Right ventricle myocardium inferior (tissue), 1 donor: Measurements from ENCODE around the gene IMMP2L. TPM values are rescaled to one million over a fixed set of nuclear protein-coding genes. Genes with fewer than 3 reads are reported as not detected.
"Not testable (repeated sequence)": the region's sequence is repeated elsewhere in the genome, so short reads cannot be mapped to it uniquely, and the experiment has no call there.

Source experiments
- ATAC-seq: fragments of 200-7000 bp; cut with Tn5 transposase; one replicate; pipeline ENCODE4 v1.9.1; 2020; ENCODE audit warnings: mild to moderate bottlenecking, moderate library complexity
- DNase-seq: peaks from one replicate; pipeline ENCODE4 v3.0.0; 2021; ENCODE audit errors: missing footprints
- intact Hi-C: fragments of 100-400 bp; cut with DNase I; formaldehyde crosslinking; loops from one replicate; pipeline ENCODE4 v1.11.0; 2022
- total RNA-seq: library from RNA; stranded (reverse); fragmentation: NEBNext Ultra II Directional; extraction: Animal tissue kit (Norgen Biotek cat#: 25700); gene quantifications from one replicate; pipeline ENCODE4 v1.2.1, GENCODE V29; 2021
- donor health status: DM: no; HTN: yes; CAD: no; lungs with severe emphysema.

IMMP2L gene
- total RNA-seq, 1 donor from 2014 or later: 14.3 TPM

DNA sequence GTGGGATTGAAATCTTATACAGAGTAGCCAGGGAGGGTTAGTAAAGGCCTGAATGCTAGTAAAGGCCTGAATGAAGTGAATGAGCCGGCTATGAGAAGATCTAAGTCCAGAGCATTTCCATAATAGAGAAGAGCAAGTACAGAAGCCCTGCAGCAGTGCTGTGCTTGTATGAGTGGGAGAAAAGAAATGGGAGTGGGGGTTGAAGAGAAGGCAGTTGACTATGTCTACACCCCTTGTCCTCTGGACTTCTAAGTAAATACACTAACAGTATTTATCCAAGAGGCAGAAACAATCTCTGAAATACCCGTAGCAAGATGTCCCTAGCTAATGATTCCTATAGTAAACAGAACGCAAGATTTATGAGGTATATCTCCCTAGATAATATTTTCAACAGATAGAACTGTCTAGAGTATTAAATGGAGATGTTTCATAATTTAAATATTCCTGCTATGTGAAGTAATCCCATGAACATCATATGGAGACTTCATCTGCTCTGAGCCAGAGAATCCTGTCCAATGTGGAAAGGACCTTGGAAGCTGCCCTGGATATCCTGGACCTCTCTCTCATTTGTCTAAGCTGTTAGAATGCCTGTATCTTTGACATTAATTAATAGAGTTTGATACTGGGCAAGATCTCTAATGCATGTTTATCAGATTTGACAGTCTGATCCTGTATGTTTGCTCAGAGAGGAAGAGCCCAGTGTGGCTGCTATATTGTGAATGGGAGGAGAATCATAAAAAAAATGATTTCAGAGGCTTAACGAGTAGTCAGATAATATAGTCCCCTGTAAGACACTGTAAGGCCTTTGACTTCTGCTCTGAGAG lies 299.8 kb downstream of the IMMP2L start:
- intact Hi-C loops: no loop called here
- ATAC-seq (no peak), DNase-seq (no peak)

DNA sequence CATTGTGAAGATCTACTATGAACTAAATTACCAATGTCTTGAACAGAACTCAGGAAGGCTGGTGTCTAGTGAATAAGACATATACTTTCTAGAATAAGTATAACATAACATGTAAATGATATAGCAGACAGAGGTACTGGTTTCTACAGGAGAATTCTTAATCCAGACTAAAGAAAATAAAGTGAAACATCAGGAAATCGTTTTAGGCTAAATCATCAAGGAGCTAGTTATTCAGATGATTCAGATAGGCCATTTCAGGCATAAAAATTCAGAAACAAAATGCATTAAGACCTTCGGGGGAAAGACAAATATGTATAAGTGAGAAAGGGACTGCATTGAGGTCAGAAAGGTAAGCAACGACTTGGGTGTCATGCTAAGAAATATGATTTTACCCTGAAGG lies 300.8 kb downstream of the IMMP2L start:
- DNase-seq: no peak
- ATAC-seq: no peak

DNA sequence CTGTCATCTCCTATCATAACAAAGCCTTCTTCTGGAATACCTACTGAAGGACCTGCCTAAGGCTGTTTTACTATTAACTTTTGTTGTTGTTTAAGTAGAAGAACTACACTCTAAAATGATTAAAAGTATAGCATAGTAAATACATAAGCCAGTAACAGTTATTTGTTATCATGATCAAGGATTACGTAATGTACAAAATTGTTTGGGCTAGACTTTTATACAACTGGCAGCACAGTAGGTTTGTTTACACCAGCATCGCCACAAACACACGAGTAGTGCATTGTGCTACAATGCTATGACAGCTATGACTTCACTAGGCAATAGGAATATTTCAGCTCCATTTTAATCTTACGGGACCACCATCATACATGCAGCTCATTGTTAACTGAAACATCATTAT lies 302.3 kb downstream of the IMMP2L start:
- no peak for ATAC-seq
- no peak for DNase-seq
- intact Hi-C loops: no loop called here

More for the DNA sequence above, 300.8 kb downstream of the IMMP2L start:
- intact Hi-C loops: no loop called here

DNA sequence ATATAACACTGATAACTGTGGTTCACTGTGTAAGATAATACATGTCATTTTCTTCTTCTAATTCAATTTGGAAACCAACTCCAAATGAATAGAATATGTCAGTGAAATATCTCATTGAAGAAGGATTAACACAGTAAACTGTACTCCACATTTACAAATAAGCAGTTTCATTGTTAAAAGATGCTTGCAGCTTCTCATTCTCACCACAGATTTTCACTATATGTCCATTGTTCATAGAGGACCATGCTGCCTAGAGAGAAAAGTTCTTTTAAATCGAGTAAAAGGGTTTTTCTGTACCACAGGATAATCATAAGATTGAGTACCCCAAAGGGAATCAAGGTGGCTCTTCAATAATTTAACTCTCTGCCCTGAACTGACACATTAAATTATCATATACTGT lies 305.9 kb downstream of the IMMP2L start:
- intact Hi-C loops: no loop called here
- no peak for ATAC-seq
- no peak for DNase-seq

DNA sequence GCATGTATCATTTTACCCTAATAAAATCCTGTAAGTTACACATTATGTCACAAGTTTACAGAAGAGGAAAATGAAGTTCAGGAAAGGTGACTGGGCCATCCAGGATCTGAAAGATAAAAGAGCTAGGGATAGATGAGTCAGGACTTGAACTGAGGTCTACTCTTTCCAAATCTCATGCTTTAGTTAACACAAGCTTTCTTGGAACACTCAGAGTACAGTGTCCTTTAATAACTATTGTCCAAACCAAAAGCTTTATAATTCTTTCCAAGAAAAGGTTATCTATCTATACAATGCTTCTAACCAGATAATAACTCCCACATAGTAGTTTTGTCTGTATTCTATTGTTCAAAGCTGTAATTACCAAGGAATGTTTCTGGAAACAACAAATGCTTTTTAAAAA lies 306.7 kb downstream of the IMMP2L start:
- intact Hi-C loops: no loop called here
- DNase-seq (no peak), ATAC-seq (no peak)

DNA sequence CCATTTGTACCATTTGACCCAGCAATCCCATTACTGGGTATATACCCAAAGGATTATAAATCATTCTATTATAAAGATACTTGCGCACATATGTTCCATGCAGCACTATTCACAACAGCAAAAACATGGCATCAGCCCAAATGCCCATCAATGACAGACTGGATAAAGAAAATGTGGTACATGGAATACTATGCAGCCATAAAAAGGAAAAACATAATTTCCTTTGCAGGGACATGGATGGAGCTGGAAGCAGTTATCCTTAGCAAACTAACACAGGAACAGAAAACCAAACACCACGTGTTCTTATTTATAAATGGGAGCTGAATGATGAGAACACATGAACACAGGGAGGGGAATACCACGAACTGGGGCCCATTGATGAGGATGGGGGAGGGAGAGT lies 310.9 kb downstream of the IMMP2L start:
- DNase-seq, ATAC-seq, intact Hi-C loops: not testable (repeated sequence)

DNA sequence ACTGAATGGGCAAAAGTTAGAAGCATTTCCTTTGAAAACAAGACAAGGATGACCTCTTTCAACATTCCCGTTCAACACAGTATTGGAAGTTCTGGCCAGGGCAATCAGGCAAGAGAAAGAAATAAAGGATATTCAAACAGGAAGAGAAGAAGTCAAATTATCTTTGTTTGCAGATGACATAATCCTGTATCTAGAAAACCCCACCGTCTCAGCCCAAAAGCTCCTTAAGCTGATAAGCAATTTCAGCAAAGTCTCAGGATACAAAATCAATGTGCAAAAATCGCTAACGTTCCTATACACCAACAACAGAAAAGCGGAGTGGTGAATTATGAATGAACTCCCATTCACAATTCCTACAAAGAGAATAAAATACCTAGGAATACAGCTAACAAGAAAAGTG lies 312.5 kb downstream of the IMMP2L start:
- intact Hi-C loops, ATAC-seq: not testable (repeated sequence)

DNA sequence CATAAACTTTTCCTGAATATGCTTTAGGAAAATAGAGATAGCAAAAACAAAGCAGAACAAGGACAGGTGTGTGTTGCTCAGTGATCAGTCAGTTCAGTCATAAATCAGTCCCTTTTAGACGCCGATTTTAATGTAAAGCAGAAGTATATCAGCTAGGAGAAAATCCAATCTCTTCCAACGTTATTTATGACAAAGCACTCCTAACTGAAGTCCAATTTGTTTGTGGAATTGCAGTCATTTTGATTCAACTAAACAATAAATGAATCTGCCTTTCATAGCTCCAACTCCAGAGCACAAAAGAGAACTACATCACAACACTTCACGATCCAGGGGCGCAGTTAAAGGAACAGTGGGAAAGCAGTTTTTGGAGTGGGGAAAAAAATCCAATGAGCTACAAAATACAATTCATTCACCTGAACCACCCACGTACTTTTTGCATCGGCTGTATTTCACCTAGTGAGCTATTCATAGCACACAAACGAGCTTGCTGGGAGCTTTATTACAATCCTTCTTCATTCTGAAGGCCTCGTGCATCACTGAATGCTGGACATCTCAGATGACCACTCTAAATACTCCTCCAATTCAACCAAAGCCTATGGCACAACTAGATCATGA lies 320.0 kb downstream of the IMMP2L start:
- intact Hi-C loops: no loop called here
- no peak for DNase-seq

More for the DNA sequence above, 312.5 kb downstream of the IMMP2L start:
- not testable (repeated sequence) for DNase-seq

DNA sequence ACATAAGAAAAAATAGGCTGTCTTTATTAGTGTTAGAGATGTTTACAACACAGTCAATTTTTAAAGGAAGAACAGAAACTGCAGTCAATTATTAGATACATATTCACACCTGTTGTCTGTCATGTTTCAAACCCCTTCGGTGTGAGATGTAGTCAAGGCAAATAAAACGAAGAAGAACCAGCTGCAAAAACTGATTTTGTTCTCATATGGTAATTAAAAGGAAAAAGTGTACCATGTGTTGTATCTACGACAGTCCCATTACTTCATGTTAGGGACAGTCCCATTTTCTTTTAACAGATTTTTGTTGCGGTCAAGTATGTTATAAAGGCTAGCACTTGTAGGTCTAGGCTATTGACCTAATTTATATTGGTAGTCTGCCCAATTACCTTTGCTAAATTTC lies 321.9 kb downstream of the IMMP2L start:
- ATAC-seq (no peak), DNase-seq (no peak)
- intact Hi-C loops: no loop called here

More for the DNA sequence above, 320.0 kb downstream of the IMMP2L start:
- ATAC-seq: no peak

DNA sequence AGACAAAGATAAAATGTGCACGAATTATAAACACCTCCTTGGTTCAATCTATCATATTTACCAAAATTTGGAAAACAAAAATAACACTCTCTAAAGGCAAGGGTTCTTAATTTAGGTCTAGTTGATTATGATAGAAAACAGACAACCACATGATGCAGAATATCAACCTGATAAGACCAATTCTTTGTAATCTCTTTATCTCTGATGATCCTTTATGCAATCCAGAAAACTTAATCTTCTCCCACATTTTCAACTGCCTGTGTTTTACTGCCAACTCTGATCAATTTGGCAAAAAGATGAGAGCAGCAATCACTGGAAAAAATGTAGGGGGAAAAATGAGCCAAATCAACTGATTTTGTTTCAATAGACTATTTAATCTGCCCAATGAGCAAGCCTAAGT lies 322.9 kb downstream of the IMMP2L start:
- no peak for ATAC-seq
- intact Hi-C loops: no loop called here
- no peak for DNase-seq

DNA sequence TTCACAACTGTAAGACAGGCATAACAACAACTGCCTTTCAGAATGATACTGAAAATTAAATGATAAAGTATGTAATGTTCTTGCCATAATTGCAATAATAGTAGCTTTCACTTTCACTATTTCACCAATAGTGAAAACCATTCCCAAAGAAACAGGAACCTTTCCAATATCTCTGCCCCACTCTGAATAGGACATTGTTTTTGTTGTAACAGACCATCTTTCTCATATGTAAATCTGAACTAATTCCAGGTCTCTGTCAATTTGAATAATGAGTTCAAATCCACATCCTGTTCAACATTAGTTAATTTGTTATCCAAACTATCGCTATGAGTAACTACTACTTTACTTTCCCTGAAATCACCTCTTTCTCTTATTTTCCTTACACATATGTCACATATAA lies 323.4 kb downstream of the IMMP2L start:
- ATAC-seq (no peak), DNase-seq (no peak)
- intact Hi-C loops: no loop called here

DNA sequence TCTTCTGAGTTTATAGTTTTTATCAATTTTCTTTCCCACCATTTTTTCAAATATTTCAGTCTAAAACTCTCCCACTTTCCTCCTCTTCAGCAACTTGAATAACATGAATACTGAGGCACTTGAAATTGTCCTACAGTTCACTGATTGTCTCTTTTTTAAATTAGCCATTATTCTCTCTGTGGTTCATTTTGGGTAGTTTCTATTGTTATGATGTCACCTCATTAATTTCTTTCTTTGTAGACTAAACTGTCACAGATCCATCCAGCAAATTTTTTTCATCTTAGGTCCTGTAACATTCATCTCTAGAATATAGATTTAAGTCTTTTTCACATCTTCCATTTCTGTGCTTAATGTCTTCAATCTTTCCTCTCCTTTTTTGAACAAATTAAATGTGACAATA lies 326.6 kb downstream of the IMMP2L start:
- DNase-seq (no peak), ATAC-seq (no peak)
- intact Hi-C loops: no loop called here

DNA sequence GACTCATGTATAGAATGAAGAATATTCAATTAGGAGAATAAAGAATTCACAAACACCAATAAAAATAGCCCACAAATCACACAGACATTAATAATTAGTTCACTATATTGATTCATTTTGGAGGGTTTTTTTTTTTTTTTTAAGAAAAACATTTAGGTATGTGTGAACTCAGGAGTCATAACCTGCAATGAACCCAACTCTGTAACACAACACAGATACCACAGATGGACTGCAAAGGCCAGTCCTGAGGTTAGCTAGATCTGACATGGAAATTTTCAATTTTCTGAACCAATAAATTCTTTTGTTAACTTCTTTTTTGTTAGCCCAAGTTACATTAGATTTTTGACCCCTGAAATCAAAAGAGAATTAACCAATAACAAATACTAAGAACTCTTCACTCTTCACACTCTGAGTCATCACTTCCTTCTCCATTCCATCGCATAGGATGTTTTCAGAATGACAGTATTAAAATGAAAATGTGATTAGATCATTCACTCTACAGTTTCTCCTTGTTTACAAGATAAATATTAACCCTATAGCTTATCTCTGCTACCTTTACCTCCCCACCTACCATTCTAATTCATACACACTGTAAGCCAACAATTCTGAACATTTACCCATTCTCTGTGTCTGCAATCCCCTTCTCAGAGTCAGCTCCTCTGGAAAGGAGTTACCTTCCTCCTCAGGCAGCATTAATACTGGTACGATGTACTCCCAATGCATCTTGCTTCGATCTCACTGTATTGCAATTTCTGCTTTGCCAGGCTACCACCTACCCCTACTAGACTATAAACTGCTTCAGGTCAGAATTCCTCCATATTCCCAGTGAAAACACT lies 329.8 kb downstream of the IMMP2L start:
- no peak for ATAC-seq
- DNase-seq: no peak
- intact Hi-C loops: no loop called here

DNA sequence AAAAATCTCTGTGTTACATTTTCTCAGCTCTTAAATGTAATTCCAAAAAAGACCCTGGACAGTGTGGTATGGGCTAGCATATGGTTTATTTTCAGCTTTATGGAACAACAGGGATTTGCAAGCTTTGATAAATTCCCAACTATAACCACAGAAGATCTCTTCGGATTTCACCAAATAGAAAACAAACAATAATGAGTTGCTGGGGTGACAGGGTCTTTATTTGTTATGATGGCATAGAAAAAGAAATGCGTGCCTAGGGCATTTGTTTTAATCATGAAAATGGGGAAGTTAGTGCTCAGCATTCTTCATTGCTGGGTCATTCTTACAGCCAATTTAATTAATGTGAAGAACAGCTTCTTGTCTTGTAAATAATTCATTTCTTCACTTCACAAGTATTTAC lies 332.4 kb downstream of the IMMP2L start:
- DNase-seq: no peak
- intact Hi-C loops: no loop called here
- no peak for ATAC-seq

DNA sequence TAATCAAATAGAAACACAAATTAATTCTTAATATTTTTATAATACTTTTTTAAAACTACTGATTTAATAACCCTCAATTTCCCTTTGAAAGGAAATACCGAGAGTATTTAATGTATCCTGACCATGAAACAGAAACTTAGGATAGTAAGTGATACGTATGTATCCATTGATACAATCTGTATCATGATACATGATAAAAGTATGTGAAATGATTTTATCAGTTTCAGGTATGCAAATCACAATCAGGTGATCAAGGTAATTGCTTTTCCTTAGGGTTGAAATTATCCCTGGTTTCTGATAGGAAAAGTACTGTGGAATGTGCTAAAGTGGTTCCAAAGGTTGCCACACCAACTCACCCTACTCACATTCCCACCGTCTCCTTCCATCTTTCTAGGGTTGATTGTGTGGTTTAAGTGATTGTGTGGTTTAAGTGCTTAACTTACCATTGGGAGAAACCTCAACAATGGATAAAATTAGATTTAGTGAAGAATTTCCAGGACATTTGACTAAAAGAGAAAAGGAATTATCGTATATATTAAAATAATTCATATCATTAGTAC lies 333.0 kb downstream of the IMMP2L start:
- intact Hi-C loops: no loop called here
- ATAC-seq (no peak), DNase-seq (no peak)

DNA sequence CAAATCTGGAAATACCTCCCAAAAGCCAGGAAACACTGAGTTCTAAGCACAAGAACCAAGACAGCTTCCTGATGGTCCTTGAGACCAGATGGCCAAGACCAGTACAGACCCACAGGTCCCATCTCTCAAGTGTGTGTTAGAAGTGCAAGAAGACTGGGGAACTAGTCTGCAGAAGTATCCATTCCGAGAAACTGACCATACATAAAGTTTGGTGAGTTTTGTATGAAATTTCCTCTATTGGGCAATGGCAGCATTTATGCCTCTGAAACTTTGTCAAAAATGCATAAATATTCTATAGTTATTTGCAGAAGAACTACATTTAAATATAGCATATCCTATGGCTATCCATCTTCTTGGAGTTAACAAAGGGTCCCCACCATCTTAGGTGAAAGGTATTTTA lies 333.9 kb downstream of the IMMP2L start:
- intact Hi-C loops: no loop called here
- ATAC-seq: no peak

DNA sequence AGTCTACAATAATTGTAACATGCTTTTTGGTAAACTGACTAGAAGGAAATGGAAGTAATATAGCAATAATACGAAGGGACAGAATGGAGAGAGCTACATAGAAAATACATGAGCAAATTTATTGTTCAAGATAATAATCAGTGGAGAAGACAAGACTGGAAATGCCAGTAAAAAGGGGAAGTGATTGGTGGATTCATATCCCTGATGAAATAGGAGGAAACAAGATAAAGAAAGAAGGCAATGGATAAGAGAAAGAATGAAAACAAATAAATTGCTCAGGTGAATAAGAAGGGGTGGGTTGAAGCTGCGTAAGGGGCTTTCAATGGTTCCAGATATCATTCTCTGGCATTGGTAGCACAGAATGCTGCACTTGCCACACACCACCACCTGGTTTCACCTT lies 335.5 kb downstream of the IMMP2L start:
- ATAC-seq (no peak), DNase-seq (no peak)
- intact Hi-C loops: no loop called here

More for the DNA sequence above, 333.9 kb downstream of the IMMP2L start:
- no peak for DNase-seq

DNA sequence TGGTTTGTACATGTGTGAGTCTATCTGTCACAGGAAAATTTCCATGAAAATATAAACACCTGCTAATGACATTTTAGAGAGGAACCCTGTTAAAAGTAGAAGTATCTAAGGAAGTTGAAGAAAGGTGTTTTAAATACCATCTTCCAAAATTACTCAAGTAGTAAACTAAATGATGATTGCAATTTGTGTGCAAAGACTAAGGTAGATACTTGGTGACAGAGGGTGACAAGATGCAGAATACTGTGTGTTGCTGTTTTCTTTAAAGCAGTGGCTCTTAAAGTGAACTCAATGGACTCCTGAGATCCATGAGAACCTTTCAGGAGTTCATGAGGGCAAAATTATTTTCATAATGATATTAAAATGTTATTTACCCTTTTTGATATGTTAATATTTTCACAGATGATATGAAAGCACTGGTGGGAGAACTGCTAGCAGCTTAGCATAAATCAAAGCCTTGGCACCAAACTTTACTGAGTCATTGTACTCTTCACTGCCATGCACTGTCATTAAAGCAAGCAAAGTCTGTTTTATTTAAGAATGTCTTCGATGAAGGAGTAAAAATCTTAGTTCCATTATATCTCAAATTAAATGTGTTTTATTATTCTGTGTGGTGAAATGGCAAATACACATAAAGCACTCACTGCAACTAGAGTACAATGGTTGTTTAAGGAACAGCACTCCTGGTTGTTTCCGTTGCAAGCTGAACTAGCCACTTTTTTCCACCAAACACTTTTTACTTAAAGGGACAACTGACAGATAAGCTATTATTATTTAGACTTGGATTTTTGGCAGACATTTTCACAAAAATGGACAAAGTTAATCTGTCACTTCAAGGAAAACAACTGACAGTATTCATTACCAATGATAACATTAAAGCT lies 337.7 kb downstream of the IMMP2L start:
- no peak for ATAC-seq
- DNase-seq: no peak
- intact Hi-C loops: no loop called here
